NCI-H345 treated with DMSO at 0.1 percent for 48 hours (cell line): ENCODE measurements around the gene KCTD12.
A peak's percentile ranks its signal among the peaks of the same experiment; 100 is the strongest.

ENCODE experiments used
- DNase-seq: peaks from one replicate; lab custom pipeline; 2025; ENCODE audit not compliant: unreplicated experiment; lab: John Stamatoyannopoulos, UW

Gene KCTD12

DNA sequence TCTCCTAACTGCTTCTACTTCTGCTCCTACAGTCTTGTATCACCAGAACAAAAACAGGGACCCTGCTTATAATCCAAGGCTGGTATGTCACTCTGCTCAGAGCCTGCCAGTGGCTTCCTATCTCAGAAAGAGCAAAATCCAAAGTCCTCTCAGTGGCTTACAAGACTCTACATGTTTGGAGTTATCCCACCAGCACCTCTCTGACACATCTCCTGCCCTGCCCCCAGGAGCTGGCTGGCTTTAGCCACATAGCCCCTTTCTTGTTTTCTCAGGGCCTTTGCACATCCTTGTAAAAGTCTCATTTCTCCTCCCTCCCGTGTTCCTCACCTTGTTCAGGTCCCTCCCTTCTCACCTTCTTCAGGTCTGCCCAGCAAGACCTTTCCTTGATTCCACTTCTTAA lies 2.2 kb upstream of the KCTD12 start:
- DNase-seq: no peak

DNA sequence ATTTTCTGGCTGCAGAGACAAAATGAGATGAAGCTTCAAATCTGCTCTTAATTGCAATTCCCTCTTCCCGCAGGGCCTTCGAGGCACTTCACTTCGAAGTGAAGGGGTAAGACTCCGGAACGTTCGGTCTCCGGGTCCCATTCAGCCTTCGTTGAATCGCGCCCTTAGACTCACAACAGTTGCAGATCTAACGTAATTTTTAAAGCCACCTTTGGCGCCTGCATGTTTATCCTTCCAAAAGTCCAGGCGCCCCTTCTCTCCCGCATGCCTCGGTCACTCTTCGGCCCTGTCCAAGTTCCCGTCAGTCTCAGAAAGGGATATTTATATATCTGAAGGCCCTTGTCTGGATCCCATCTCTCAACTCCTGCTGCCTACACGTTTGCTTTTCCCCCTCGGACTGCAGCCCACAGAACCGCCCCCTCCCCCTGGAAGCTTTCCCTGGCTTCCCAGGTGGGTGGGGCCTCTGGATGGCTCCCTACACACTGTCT lies 915 bp upstream of the KCTD12 start:
- DNase-seq: peak; percentile 48

DNA sequence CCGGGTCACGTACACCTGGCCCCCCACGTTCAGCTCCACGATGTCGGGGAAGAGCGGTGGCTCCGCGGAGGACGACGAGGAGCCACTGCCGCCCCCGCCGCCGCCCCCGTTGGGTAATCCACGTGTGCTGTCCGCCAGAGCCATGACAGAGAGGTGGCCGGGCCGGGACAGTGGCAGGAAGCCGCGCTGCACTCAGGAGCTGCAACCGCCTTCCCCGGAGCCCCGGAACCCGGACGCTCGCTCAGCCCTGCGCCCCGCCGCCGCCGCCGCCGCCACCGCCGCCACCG lies 257 bp downstream of the KCTD12 start:
- DNase-seq: no peak

DNA sequence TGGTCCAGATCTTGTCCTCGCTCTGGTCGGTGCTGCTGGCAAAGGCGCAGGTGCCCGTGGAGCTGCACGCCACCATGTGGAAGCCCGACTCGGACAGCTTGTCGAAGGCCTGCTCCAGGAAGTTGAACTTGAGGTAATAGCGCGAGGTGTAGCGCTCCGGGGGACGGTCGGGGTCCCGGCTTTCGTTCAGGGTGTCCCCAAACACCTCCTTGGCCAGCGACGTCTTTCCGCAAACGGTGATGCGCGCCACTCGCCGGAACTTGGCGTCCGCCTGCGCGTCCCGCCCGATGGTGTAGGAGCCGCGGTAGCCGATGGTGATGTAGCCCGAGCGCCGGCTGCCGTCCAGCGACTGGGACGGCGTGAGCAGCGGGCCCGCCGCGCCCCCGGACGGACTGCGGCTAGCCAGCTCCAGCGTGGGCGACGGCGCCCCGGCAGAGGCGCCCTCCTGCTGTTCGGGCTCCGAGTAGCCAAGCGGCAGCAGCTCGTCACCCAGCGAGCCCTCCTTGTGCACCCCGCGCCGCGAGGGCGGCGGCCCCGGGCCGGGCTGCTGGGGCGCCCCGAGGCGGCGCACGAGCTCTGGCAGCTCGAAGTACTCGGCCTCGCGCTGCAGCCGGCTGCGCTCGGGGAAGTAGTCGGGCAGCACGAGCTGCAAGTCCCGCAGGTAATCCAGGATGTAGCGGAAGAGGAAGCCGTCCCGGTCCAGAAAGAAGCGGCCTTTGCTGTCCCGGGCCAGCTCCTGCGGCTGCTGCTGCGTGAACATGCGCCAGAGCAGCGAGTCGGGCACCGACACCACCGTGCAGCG lies 801 bp downstream of the KCTD12 start:
- peak; percentile 52 for DNase-seq

DNA sequence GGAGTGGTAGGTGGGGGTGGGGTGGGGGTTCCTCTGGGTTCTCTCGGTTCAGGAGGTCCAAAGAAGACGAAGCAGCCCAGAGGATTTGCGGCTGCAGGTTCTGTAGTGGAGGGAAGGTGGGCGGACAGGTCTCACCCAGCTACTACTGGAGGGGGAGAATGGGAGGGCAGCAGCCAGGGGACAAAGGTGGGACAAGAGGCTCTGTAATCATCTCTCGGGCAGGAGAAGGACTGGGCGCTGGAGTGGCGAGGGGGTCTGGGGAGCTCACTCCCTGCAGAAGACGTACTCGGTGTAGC lies 1.4 kb downstream of the KCTD12 start:
- no peak for DNase-seq

DNA sequence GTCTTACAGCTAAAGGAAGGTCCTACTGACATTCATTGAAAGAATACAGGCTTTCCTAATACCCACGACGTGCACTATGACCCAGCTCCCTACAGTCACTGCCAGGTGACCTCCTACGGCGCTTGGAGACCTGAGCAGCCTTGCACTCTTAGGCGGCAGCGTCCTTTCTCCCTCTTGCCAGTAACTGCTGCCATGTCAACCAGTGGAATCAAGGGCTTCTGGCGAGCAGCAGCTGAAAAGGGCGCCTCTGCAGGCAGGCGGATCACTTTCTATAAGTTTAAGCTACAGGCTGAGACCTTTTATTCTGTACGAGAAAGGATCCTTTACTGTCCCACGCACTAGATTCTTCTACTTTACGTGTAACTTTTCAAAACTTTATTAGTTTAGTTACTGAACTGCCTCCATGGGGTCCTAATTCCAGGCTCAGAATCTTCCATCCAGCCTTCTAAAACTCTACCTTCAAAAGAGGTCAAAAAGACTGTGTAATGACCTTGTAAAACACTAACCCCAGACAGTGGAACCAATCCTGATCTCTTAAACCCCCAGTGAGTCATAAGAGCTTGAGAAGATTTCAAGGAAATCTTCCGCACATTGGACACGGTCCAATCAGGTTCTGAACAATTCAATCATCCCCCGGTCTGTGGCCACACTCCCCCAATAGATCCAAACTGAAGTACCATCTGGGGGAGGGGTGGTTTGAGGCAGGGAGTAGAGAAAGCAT lies 1.9 kb downstream of the KCTD12 start:
- DNase-seq: peak; percentile 51

DNA sequence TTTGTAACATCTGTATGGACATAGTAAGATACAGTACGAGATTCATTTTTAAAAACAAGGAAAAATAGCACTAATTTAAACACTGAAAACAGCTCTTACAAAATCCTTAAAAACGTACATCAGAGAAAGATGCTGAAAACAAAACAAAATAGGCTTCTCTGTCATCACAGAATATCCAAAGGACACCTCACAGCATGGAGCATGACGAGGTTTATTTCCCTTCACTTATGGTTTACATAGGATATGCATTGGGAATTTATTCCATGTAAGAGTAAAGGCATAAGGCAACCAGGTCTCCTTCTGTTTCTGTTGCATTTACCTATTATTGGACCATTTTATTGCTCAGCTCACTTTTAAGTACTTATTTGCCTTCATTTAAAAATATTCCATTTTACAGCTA lies 3.0 kb downstream of the KCTD12 start:
- DNase-seq: no peak

DNA sequence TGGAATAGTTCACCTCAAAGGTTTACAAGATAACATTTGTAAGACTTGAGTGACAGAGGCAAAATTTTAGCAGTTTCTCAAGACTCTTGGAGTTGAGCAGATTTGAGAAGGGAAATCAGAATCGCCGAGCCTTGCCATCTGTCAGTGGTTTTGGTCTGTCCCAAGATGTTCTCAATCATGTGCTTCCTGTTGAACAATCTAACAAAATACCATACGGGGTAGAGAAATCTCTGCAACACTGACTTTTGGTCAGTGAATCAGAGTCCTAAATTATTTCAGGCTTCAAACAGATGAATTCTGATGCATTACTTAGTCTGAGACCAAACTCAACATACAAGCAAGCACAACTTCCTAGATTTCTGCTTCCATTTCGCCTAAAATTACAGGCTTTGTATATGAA lies 3.8 kb downstream of the KCTD12 start:
- no peak for DNase-seq

DNA sequence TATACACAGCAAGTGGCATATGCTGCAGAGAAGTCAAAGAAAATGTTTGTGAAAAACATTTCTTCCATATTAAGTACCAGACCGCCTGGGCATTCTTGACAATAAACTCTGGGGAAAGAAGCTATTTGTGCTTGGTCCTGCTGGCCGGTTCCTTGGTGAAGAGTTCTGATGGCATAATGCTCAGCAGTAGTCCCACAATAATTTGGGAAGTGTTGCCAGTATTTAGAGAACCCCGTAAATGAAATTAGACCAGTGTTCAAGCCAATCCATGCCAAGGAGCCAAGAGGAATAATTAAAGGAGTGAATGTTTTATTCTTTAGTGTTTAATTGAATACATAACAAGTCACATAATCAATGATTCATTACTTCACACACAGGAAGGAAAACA lies 6.3 kb downstream of the KCTD12 start:
- no peak for DNase-seq

DNA sequence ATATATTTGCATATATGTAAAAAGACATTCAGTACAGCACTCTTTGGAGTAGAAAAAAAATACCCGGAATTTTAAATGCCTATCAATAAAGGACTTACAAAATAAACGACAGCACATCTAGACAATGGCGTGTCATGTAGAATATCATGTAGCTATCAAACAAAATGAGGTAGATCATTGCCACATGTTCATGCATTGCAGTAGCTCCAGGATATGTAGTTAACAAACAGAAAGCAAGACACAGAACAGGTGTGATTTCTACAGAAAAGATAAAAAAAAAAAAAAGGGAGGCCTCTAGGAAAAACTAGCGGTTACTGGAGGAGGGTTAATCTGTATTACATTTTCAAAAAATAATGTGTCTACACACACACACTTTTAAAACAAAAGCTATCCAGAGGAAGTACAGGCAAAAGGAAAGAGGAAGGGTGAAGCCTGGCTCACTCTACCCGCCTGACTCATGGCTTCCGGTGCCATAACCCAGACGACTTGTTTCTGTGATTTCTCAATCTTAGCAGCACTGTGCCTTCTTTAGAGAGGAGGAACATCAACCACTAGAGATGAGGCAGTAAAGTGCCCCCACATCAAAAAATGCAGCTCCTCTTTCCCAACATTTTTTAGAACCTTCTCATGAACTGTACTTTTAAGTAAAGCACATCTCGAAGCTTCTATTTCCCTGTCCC lies 6.9 kb downstream of the KCTD12 start:
- no peak for DNase-seq

DNA sequence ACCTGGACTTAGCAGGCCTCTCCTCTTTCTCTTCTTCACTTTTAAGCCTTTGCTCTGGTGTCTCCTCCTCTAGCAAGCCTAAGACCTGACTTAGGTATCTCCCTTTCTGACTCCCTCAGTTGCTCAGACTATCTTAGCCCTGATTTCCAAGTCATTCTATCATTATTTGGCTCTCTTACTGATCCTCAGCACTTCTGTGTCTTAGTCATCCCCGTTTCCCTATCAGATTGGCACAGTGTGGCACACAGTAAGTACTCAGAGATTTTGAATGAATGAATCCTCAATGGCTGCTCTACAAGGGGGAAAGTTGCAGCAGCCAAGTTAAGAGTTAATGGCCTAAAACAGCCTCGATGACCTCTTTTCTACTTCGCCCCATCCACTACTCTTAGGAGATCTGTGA lies 8.2 kb downstream of the KCTD12 start:
- no peak for DNase-seq

DNA sequence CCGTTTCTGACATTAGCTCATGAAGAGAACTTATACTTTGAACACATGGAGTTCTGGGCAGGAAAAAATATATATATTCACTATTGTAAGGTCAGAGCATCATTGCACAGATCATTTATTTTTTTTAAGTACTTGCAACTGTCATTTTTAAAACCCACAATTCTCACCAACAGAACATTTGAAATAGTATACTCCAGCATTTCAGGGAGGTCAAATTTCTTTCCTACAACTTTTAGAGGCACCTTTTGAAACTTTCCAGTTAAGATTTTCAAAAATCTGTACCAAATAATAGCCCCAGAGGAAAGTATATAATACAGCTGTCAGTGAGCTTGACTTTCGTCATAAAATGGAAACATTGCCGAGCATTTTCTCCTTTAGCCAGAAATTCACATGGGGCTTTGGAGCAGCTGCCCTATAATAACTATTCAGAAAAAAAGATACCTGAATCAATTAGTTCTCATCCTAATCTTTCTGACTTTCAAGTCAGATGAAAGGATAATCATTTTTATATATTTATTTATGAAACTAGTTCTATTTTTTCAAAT lies 10.9 kb downstream of the KCTD12 start:
- DNase-seq: no peak

DNA sequence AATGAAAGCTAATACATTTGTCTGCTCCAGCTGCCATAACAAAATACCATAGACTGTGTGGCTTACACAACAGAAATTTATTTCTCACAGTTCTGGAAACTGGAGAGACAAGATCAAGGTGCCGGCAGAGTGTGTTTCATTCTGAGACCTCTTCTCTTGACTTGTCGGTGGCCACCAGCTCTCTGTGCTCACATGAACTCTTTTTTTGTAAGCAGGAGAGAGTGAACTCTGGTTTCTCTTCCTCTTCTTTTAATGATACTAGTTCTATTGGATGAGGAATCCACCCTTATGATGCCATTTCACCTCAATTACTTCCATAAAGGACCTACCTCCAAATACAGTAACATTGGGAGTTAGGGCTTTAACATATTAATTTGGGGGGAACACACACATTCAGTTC lies 11.7 kb downstream of the KCTD12 start:
- no peak for DNase-seq

DNA sequence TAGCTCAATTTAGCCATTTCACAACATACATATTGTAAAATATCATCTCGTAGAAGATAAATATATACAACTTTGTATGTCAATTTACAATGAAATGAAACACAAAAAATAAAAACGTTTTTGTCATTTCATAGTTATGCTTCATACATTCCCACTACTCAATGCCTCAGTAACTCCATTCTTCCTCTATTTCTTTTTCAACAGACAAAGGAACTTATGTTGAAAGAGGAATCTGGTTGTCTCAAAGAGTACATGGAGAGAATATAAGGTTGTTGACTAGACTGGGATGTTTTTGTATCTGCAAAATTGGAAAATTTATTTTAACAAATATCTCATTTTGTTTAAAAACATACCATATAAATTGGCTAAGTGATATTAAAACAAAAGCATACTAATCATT lies 12.8 kb downstream of the KCTD12 start:
- no peak for DNase-seq

DNA sequence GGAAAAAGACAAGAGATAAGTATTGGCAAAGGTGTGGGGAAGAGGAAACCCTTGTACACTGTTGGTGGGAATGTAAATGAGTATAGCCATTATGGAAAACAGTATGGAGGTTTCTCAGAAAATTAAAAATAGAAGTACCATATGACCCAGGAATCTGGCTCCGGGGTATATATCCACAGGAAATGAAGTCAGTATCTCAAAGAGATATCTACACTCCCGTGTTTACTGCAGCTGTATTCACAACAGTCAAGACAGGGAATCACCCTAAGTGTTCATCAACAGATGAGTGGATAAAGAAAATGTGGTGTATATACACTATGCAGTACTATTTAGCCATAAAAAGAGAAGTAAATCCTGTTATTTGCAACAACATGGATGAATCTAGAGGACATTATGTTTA lies 13.5 kb downstream of the KCTD12 start:
- DNase-seq: no peak

DNA sequence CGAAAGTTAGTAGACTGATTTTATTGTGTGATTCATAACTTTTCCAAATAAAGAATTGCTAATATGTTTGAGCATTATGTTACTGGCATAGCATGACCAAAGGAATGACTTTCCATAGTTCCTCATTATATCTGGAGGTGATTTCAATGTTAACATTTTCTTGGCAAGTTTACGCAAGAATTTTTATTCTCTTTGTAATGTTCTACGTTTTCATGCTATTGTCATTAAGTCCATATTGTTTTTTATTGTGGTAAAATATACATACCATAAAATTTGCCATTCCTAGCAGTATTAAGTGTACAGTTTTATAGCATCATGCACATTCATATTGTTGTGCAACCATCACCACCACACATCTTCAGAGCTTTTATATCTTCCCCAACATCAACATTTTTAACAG lies 14.8 kb downstream of the KCTD12 start:
- no peak for DNase-seq

DNA sequence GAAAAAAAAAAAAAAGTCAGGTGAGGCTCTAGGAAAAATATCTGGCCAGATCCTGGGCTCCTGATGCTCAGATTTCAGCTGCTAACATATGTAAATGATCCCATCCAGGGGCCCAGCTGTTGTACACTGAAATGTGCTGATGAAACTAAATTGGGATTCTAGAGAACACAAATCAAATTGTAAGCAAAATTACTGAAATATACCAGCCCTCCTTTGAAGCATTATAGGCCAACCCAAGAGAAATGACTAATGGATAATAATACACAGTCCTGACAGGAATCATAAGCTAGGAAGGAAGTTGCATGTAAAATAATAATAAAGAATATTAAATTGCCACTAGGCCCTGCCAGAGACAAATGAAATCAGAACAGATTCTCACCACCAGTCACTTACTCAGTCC lies 17.8 kb downstream of the KCTD12 start:
- no peak for DNase-seq

DNA sequence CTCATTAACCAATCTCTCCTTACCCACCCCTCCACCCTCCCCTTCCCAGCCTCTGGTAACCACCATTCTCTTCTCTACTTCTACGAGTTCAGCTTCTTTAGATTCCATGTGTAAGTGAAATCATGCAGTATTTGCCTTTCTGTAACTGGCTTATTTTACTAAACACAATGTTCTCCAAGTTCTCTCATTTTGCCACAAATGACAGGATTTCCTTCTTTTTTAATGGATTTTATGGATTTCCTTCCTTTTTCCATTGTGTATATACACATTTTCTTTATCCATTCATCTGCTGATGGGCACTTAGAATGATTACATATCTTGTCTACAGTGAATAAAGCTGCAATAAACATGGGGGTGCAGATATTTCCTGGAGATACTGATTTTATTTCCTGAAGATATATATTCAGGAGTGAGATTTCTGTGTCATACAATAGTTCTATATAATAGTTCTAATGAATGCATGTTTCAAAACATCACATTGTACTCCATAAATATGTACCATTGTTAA lies 20.2 kb downstream of the KCTD12 start:
- DNase-seq: no peak

DNA sequence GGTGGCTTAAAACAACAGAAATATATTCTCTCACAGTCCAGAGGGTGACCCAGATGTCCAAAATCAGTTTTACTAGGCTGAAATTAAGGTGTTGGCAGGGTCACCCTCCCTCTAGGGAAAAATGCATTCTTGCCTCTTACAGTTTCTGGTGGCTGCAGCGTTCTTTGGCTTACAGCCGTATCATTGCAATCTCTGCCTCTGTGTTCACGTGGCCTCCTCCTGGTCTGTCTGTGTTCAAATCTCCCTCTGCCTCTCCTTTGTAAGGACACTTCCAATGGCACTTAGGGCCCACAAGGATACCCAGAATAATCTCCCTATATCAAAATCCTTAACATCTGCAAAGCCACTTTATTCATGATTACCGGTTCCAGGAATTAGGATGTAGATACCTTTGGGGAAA lies 21.1 kb downstream of the KCTD12 start:
- DNase-seq: no peak

DNA sequence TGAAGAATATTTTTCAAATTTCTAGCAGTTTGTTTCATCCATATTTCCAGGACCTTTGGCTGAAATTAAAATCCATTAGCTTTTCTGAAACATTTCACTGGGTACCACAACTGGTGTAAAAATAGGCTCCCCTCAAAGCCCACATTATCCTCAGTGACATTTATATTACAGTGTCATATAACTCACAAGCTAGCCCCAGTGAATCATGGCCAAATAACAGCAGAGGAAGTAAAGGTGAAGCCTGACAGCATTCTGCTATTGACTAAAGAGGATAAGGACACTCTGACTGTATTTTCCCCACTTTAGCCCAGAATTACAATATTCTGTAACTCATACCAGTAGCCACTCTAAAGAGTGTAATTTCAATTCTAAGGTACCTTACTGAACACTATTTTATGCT lies 21.9 kb downstream of the KCTD12 start:
- no peak for DNase-seq

DNA sequence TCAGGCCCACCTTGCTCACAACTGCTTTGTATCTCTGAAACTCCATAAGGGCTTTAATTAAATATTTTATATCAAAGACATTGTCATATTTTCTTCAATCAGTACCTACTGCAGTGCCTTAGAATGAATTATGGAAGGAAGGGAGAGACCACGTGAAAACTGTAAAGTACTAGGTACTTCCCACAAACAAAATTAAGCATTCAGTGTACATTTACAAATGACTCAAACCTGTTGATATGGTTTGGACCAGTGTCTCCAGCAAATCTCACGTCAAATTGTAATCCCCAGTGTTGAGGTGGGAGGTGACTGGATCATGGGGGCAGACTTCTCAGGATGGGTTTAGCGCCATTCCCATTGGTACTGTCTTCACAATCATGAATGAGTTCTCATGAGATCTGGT lies 23.2 kb downstream of the KCTD12 start:
- DNase-seq: no peak

DNA sequence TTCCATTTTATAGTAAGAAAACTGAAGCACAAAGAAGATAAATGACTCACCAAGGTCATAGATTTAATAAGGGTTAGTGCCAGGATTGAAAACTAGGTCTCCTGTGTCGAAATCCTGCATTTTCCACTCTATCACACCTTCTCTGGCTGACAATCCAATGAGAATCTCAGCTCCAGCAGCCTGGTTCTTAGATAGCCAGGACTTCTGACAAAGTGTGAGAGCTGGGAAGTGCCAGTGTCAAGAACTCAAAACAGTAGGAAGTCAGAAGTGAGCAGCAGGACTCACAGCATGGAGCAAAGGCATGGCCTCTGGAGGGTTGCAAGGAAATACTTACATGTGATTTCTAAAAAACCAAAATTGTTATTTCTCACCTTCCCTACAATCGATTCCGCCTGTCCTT lies 24.3 kb downstream of the KCTD12 start:
- no peak for DNase-seq
